SK-N-SH (cell line): ENCODE results near the gene GNAI1. TPM values are rescaled to one million over a fixed set of nuclear protein-coding genes. Genes with fewer than 3 reads are reported as not detected.

Source experiments
- CTCF ChIA-PET: fragments of 300-600, 350-600 bp; formaldehyde crosslinking; extraction: SDS; loops from one replicate; lab custom pipeline; 2021; lab: Yijun Ruan, JAX
- POLR2A ChIA-PET: fragments of 350-600 bp; sonication (Branson Sonifier 250); formaldehyde crosslinking; extraction: SDS; loops from one replicate; lab custom pipeline; 2020; ENCODE audit warnings: antibody characterized with exemption, inconsistent platforms; lab: Yijun Ruan, JAX
- DNase-seq: peaks from one replicate; pipeline ENCODE4 v3.0.0; 2012
- H2AFZ ChIP-seq: fragments of 200-600 bp; sonication (generic); 2 replicates; pipeline ENCODE4 v1.8.1; 2016; ENCODE audit warnings: antibody characterized with exemption, mild to moderate bottlenecking, low read depth
- H3F3A ChIP-seq: fragments of 200-600 bp; sonication (generic); replicated peaks from 2 replicates; pipeline ENCODE3; 2016; ENCODE audit warnings: antibody characterized with exemption, mild to moderate bottlenecking; ENCODE audit not compliant: insufficient read depth
- H3K27ac ChIP-seq, 2 experiments: fragments of 200-500 bp in 1 of 2; fragments of 200-600 bp in 1 of 2; sonication (Bioruptor generic) in 1 of 2; sonication (generic), shearing (Covaris generic) in 1 of 2; 2 replicates each; pipeline versions ENCODE4 v1.5.1 to v1.6.1; 2014 to 2016; ENCODE audit warnings: low read depth in 2 of 2, inconsistent platforms in 1 of 2, low read length in 1 of 2, mild to moderate bottlenecking in 1 of 2, mixed read lengths in 1 of 2
- H3K27me3 ChIP-seq: fragments of 200-600 bp; sonication (generic), shearing (Covaris generic); 2 replicates; pipeline ENCODE4 v1.6.1; 2016; ENCODE audit warnings: mixed run types; ENCODE audit not compliant: insufficient read depth
- H3K36me3 ChIP-seq, 2 experiments: fragments of 200-500 bp in 1 of 2; fragments of 200-600 bp in 1 of 2; sonication (Bioruptor generic) in 1 of 2; sonication (generic) in 1 of 2; replicated peaks in 1 of 2; 2 replicates each; pipeline versions ENCODE3 to v1.5.1; 2014 to 2016; ENCODE audit warnings: low read length in 1 of 2, mild to moderate bottlenecking in 1 of 2; ENCODE audit not compliant: insufficient read depth in 2 of 2, control insufficient read depth in 1 of 2
- H3K4me1 ChIP-seq, 2 experiments: fragments of 200-500 bp in 1 of 2; fragments of 200-600 bp in 1 of 2; sonication (Bioruptor generic) in 1 of 2; sonication (generic), shearing (Covaris generic) in 1 of 2; 2 replicates each; pipeline versions ENCODE4 v1.5.1 to v1.6.1; 2014 to 2016; ENCODE audit warnings: low read depth in 1 of 2, low read length in 1 of 2, mixed run types in 1 of 2; ENCODE audit not compliant: insufficient read depth in 2 of 2, control insufficient read depth in 1 of 2
- H3K4me2 ChIP-seq: fragments of 200-600 bp; sonication (generic), shearing (Covaris generic); 2 replicates; pipeline ENCODE4 v1.6.1; 2017; ENCODE audit warnings: mixed run types
- H3K4me3 ChIP-seq, 2 experiments: fragments of 200-500 bp in 1 of 2; fragments of 200-600 bp in 1 of 2; sonication (Bioruptor generic) in 1 of 2; sonication (generic), shearing (Covaris generic) in 1 of 2; 2 replicates each; pipeline versions ENCODE4 v1.5.1 to v1.8.1; 2014 to 2016; ENCODE audit warnings: low read depth in 2 of 2, inconsistent platforms in 1 of 2, low read length in 1 of 2, mild to moderate bottlenecking in 1 of 2, mixed read lengths in 1 of 2, moderate library complexity in 1 of 2
- H3K79me2 ChIP-seq: fragments of 200-600 bp; sonication (generic); 2 replicates; pipeline ENCODE4 v1.8.1; 2017; ENCODE audit warnings: mild to moderate bottlenecking; ENCODE audit not compliant: insufficient read depth
- H3K9ac ChIP-seq: fragments of 200-600 bp; sonication (generic); 2 replicates; pipeline ENCODE4 v1.6.1; 2017; ENCODE audit warnings: mixed run types
- H3K9me2 ChIP-seq: fragments of 200-600 bp; sonication (generic); 2 replicates; pipeline ENCODE4 v1.6.1; 2017; ENCODE audit warnings: mixed run types
- H3K9me3 ChIP-seq: fragments of 200-600 bp; sonication (generic); 2 replicates; pipeline ENCODE4 v1.6.1; 2017; ENCODE audit warnings: mixed run types, mild to moderate bottlenecking, moderate library complexity
- H4K20me1 ChIP-seq: fragments of 200-600 bp; sonication (generic); 2 replicates; pipeline ENCODE4 v1.6.1; 2017; ENCODE audit warnings: mild to moderate bottlenecking, mixed run types; ENCODE audit not compliant: insufficient read depth
- CTCF ChIP-seq: fragments of 200-600 bp; sonication (generic); IDR thresholded peaks from 2 replicates; pipeline ENCODE4 v1.6.1; 2017; ENCODE audit warnings: antibody characterized with exemption, mild to moderate bottlenecking, moderate library complexity
- ELF1 ChIP-seq: IDR thresholded peaks from 2 replicates; pipeline ENCODE4 v1.4.0; 2012
- EP300 ChIP-seq, 2 experiments: IDR thresholded peaks; 2 replicates each; pipeline versions ENCODE4 v1.4.0 to v1.6.1; 2012; ENCODE audit warnings: borderline replicate concordance in 1 of 2, low read depth in 1 of 2, low read length in 1 of 2
- EZH2phosphoT487 ChIP-seq: fragments of 200-600 bp; sonication (generic); IDR thresholded peaks from 2 replicates; pipeline ENCODE4 v1.6.1; 2017; ENCODE audit warnings: low read depth, mixed run types, mild to moderate bottlenecking, antibody characterized with exemption, moderate library complexity, borderline replicate concordance
- FOSL2 ChIP-seq: IDR thresholded peaks from 2 replicates; pipeline ENCODE4 v1.4.0; 2012; ENCODE audit warnings: low read depth, mild to moderate bottlenecking, moderate library complexity, borderline replicate concordance
- FOXJ3 ChIP-seq: sonication (generic); formaldehyde crosslinking; IDR thresholded peaks from 2 replicates; pipeline ENCODE4 v1.5.1; 2020; ENCODE audit warnings: mild to moderate bottlenecking, missing genetic modification reagents
- FOXM1 ChIP-seq: IDR thresholded peaks from 2 replicates; pipeline ENCODE4 v1.4.0; 2012; ENCODE audit warnings: low read depth, mild to moderate bottlenecking
- GABPA ChIP-seq: IDR thresholded peaks from 2 replicates; pipeline ENCODE4 v1.4.0; 2012; ENCODE audit warnings: low read depth, mild to moderate bottlenecking
- GATA2 ChIP-seq: sonication (generic); formaldehyde crosslinking; IDR thresholded peaks from 2 replicates; pipeline ENCODE4 v1.5.0; 2020; ENCODE audit warnings: mild to moderate bottlenecking, missing genetic modification reagents
- JUND ChIP-seq: IDR thresholded peaks from 2 replicates; pipeline ENCODE4 v1.4.0; 2012
- MAX ChIP-seq: IDR thresholded peaks from 2 replicates; pipeline ENCODE4 v1.4.0; 2012; ENCODE audit warnings: low read depth
- MEF2A ChIP-seq: IDR thresholded peaks from 2 replicates; pipeline ENCODE4 v1.4.0; 2012; ENCODE audit warnings: low read depth, borderline replicate concordance
- MXI1 ChIP-seq: IDR thresholded peaks from 2 replicates; pipeline ENCODE4 v1.6.1; 2012; ENCODE audit warnings: mild to moderate bottlenecking, low read depth, low read length, improper control_type of control experiment
- NRF1 ChIP-seq: IDR thresholded peaks from 2 replicates; pipeline ENCODE4 v1.6.1; 2012; ENCODE audit warnings: low read depth, mild to moderate bottlenecking, low read length
- PBX3 ChIP-seq: IDR thresholded peaks from 2 replicates; pipeline ENCODE4; 2012
- RAD21 ChIP-seq: IDR thresholded peaks from 2 replicates; pipeline ENCODE4 v1.6.1; 2012; ENCODE audit warnings: mild to moderate bottlenecking, low read length
- REST ChIP-seq: IDR thresholded peaks from 2 replicates; pipeline ENCODE4 v1.6.1; 2012; ENCODE audit warnings: mild to moderate bottlenecking, low read depth, low read length, moderate library complexity
- RFX5 ChIP-seq: IDR thresholded peaks from 2 replicates; pipeline ENCODE4 v1.6.1; 2012; ENCODE audit warnings: mild to moderate bottlenecking, improper control_type of control experiment, low read length
- SIN3A ChIP-seq: IDR thresholded peaks from 2 replicates; pipeline ENCODE4 v1.6.1; 2012; ENCODE audit warnings: low read depth, mild to moderate bottlenecking, low read length, moderate library complexity, borderline replicate concordance
- SMC3 ChIP-seq: IDR thresholded peaks from 2 replicates; pipeline ENCODE4 v1.6.1; 2012; ENCODE audit warnings: low read depth, low read length, improper control_type of control experiment
- TCF12 ChIP-seq: IDR thresholded peaks from 2 replicates; pipeline ENCODE4 v1.4.0; 2012
- TEAD4 ChIP-seq: IDR thresholded peaks from 2 replicates; pipeline ENCODE4 v1.4.0; 2012; ENCODE audit warnings: mild to moderate bottlenecking, borderline replicate concordance; ENCODE audit not compliant: insufficient read depth
- USF1 ChIP-seq: IDR thresholded peaks from 2 replicates; pipeline ENCODE4 v1.4.0; 2012; ENCODE audit warnings: low read depth, borderline replicate concordance
- USF2 ChIP-seq: fragments of 150-350 bp; IDR thresholded peaks from 2 replicates; pipeline ENCODE4 v1.6.1; 2017; ENCODE audit warnings: antibody characterized with exemption, low read length, low read depth, borderline replicate concordance
- WGBS: methylation state at CpG from one replicate; pipeline ENCODE4 v1.1.6; 2017; ENCODE audit warnings: low lambda C conversion rate; 5-methylcytosine and 5-hydroxymethylcytosine counted together
- polyA plus RNA-seq, 3 experiments: library from polyadenylated mRNA; depleted of rRNA; stranded (reverse); fragments of >200 nt; gene quantifications; 2 replicates each; pipeline ENCODE4 v1.2.3, GENCODE V29; 2012

The GNAI1 gene
- polyA plus RNA-seq, 1 of the 3 experiments (the other 2 are of a cell fraction), result 69.1 TPM

- Histone ChIP-seq H3K4me3 (no peak overlapping the region), H3K27me3 (no peaks in the 10 kb centered on the region), H3F3A (peaks cover 11% of the 10 kb centered on the region), H3K9me2 (no peaks in the 10 kb centered on the region), H2AFZ (no peak overlapping the region), H3K36me3 (no peaks in the 10 kb centered on the region), H3K27ac (0 out of 4 replicates have a peak overlapping the region, but pooled peaks of 1 of the 2 experiments have one; percentile 7), H4K20me1 (peaks cover 82% of the 10 kb centered on the region), H3K79me2 (peaks cover 94% of the 10 kb centered on the region), H3K9ac (no peak overlapping the region), H3K4me2 (no peak overlapping the region), H3K9me3 (no peaks in the 10 kb centered on the region), H3K4me1 (peaks cover 7 to 20% of the 10 kb centered on the region in 2 experiments)
- DNase-seq, result no peak
- POLR2A ChIA-PET, result no interaction called here
- 77% methylated on average over 3 of the region's 3 CpGs for WGBS
- CTCF ChIA-PET, result interaction anchor here (1.1 kb wide), 2 partner anchors 12 to 47 kb away, joined by 3 read pairs; no protein-coding TSS in a partner anchor
- TF ChIP-seq TEAD4 (no peak), SIN3A (no peak), ELF1 (no peak), CTCF (no peak), RAD21 (no peak), REST (no peak), NRF1 (no peak), MXI1 (no peak), GATA2 (CRISPR knock-in tag) (no peak), MAX (no peak), JUND (0 out of 2 replicates have a peak, but pooled peaks have one; percentile 44), FOXJ3 (CRISPR knock-in tag) (no peak), USF1 (no peak), EP300 (IDR thresholded peaks at IDR 0.05; ENCODE audit: borderline replicate concordance in 1 of 2, low read depth in 1 of 2, low read length in 1 of 2) (no peak), SMC3 (no peak), TCF12 (peak; percentile 79), RFX5 (no peak), EZH2phosphoT487 (no peak), USF2 (no peak), PBX3 (peak; percentile 61), MEF2A (no peak), FOSL2 (peak; percentile 24; the same call in 1 of the 2 replicates), GABPA (no peak), FOXM1 (no peak)
These were observed 48.1 kb downstream of the GNAI1 start for GRCh38 chr7:80182630-80183276.
